H9 (cell line): Measurements from ENCODE around the gene BSDC1. TPM values are rescaled to one million over a fixed set of nuclear protein-coding genes. Genes with fewer than 3 reads are reported as not detected.
"Not testable (repeated sequence)": the region's sequence is repeated elsewhere in the genome, so short reads cannot be mapped to it uniquely, and the experiment has no call there.

Experiments
- DNase-seq: peaks from one replicate; pipeline ENCODE4 v3.0.0-alpha.2; 2017
- H2AFZ ChIP-seq: one replicate; pipeline ENCODE4 v1.6.1; 2013; ENCODE audit warnings: mild to moderate bottlenecking, low read length, control low read depth, moderate library complexity
- H2AK5ac ChIP-seq: 2 replicates; pipeline ENCODE4 v1.6.1; 2013; ENCODE audit warnings: low read length, control low read depth, mixed read lengths; ENCODE audit not compliant: insufficient read length
- H2BK120ac ChIP-seq: one replicate; pipeline ENCODE4 v1.6.1; 2013; ENCODE audit warnings: low read depth, mild to moderate bottlenecking, low read length, control low read depth, inconsistent platforms; ENCODE audit not compliant: poor library complexity, severe bottlenecking
- H2BK12ac ChIP-seq: 2 replicates; pipeline ENCODE4 v1.6.1; 2013; ENCODE audit warnings: low read length, control low read depth, mixed read lengths, low read depth; ENCODE audit not compliant: insufficient read length
- H2BK15ac ChIP-seq: 2 replicates; pipeline ENCODE4 v1.6.1; 2013; ENCODE audit warnings: low read depth, low read length, control low read depth
- H2BK20ac ChIP-seq: one replicate; pipeline ENCODE4 v1.6.1; 2013; ENCODE audit warnings: low read depth, mild to moderate bottlenecking, low read length, control low read depth, inconsistent platforms; ENCODE audit not compliant: poor library complexity, severe bottlenecking
- H2BK5ac ChIP-seq: 2 replicates; pipeline ENCODE4 v1.6.1; 2013; ENCODE audit warnings: low read length, control low read depth, mixed read lengths; ENCODE audit not compliant: insufficient read length
- H3K14ac ChIP-seq: 2 replicates; pipeline ENCODE4 v1.6.1; 2013; ENCODE audit warnings: low read length, control low read depth; ENCODE audit not compliant: insufficient read depth
- H3K18ac ChIP-seq: 2 replicates; pipeline ENCODE4 v1.6.1; 2013; ENCODE audit warnings: low read depth, mild to moderate bottlenecking, mixed read lengths, low read length, control low read depth; ENCODE audit not compliant: insufficient read length
- H3K23ac ChIP-seq: 2 replicates; pipeline ENCODE4 v1.6.1; 2013; ENCODE audit warnings: low read length, control low read depth, mixed read lengths, low read depth; ENCODE audit not compliant: insufficient read length
- H3K23me2 ChIP-seq: 2 replicates; pipeline ENCODE4 v1.6.1; 2013; ENCODE audit warnings: low read depth, mild to moderate bottlenecking, mixed read lengths, low read length, control low read depth; ENCODE audit not compliant: insufficient read length, poor library complexity, severe bottlenecking
- H3K27ac ChIP-seq: 2 replicates; pipeline ENCODE4 v1.5.1; 2013; ENCODE audit warnings: low read length, control low read depth, mixed read lengths, low read depth; ENCODE audit not compliant: insufficient read length
- H3K27me3 ChIP-seq: 2 replicates; pipeline ENCODE4 v1.6.1; 2013; ENCODE audit warnings: low read length, control low read depth, inconsistent platforms; ENCODE audit not compliant: insufficient read depth
- H3K4ac ChIP-seq: 2 replicates; pipeline ENCODE4 v1.6.1; 2013; ENCODE audit warnings: low read depth, mild to moderate bottlenecking, control low read depth, inconsistent platforms, low read length, moderate library complexity
- H3K4me1 ChIP-seq: 2 replicates; pipeline ENCODE4 v1.6.1; 2013; ENCODE audit warnings: low read length, control low read depth, inconsistent platforms; ENCODE audit not compliant: insufficient read depth
- H3K4me2 ChIP-seq: 2 replicates; pipeline ENCODE4 v1.6.1; 2013; ENCODE audit warnings: low read length, control low read depth, mixed read lengths; ENCODE audit not compliant: insufficient read length, insufficient read depth
- H3K56ac ChIP-seq: 2 replicates; pipeline ENCODE4 v1.6.1; 2013; ENCODE audit warnings: low read depth, mild to moderate bottlenecking, mixed read lengths, low read length, control low read depth; ENCODE audit not compliant: insufficient read length
- H3K79me1 ChIP-seq: 2 replicates; pipeline ENCODE4 v1.6.1; 2013; ENCODE audit warnings: low read depth, mild to moderate bottlenecking, moderate library complexity, low read length, control low read depth, inconsistent platforms; ENCODE audit not compliant: insufficient read depth, poor library complexity, severe bottlenecking
- H3K79me2 ChIP-seq: 2 replicates; pipeline ENCODE4 v1.6.1; 2013; ENCODE audit warnings: low read length, control low read depth, inconsistent platforms; ENCODE audit not compliant: insufficient read depth
- H3K9ac ChIP-seq: 2 replicates; pipeline ENCODE4 v1.6.1; 2013; ENCODE audit warnings: low read length, control low read depth, mixed read lengths; ENCODE audit not compliant: insufficient read length; ENCODE audit errors: extremely low read depth
- H3K9me3 ChIP-seq: one replicate; pipeline ENCODE4 v1.6.1; 2013; ENCODE audit warnings: low read depth, low read length, inconsistent platforms; ENCODE audit not compliant: control insufficient read depth
- H3T11ph ChIP-seq: one replicate; pipeline ENCODE4 v1.6.1; 2013; ENCODE audit warnings: mild to moderate bottlenecking, low read length, control low read depth, inconsistent platforms
- H4K20me1 ChIP-seq: one replicate; pipeline ENCODE4 v1.6.1; 2013; ENCODE audit not compliant: control insufficient read depth, insufficient read length, insufficient read depth
- H4K5ac ChIP-seq: 2 replicates; pipeline ENCODE4 v1.6.1; 2013; ENCODE audit warnings: low read depth, mild to moderate bottlenecking, mixed read lengths, low read length, control low read depth; ENCODE audit not compliant: insufficient read length
- H4K8ac ChIP-seq: replicated peaks from 2 replicates; pipeline ENCODE4 v1.6.1; 2013; ENCODE audit warnings: low read length, control low read depth, mixed read lengths, low read depth; ENCODE audit not compliant: insufficient read length
- H4K91ac ChIP-seq: 2 replicates; pipeline ENCODE4 v1.6.1; 2013; ENCODE audit warnings: low read depth, mild to moderate bottlenecking, moderate library complexity, mixed read lengths, low read length, control low read depth; ENCODE audit not compliant: insufficient read length
- H3K27ac Mint-ChIP-seq, 3 experiments: 2 replicates in 2 of 3; 3 replicates in 1 of 3; pipeline ENCODE4 v1.8.0; 2020 to 2021; ENCODE audit warnings: mixed read lengths in 3 of 3, mild to moderate bottlenecking in 1 of 3, moderate library complexity in 1 of 3
- H3K27me3 Mint-ChIP-seq: 2 replicates; pipeline ENCODE4 v1.8.0; 2021; ENCODE audit warnings: low read depth, mild to moderate bottlenecking, moderate library complexity, mixed read lengths
- H3K36me3 Mint-ChIP-seq, 3 experiments: 2 replicates in 2 of 3; 3 replicates in 1 of 3; pipeline ENCODE4 v1.8.0; 2020 to 2021; ENCODE audit warnings: low read depth in 3 of 3, mixed read lengths in 3 of 3; ENCODE audit not compliant: insufficient read depth in 1 of 3
- H3K4me1 Mint-ChIP-seq, 2 experiments: 2 replicates each; pipeline ENCODE4 v1.8.0; 2020; ENCODE audit warnings: mixed read lengths in 2 of 2
- H3K4me3 Mint-ChIP-seq, 2 experiments: 2 replicates in 1 of 2; 3 replicates in 1 of 2; pipeline ENCODE4 v1.8.0; 2020 to 2021; ENCODE audit warnings: mild to moderate bottlenecking in 2 of 2, mixed read lengths in 2 of 2, moderate library complexity in 1 of 2
- H3K9me3 Mint-ChIP-seq, 2 experiments: 2 replicates in 1 of 2; 3 replicates in 1 of 2; pipeline ENCODE4 v1.8.0; 2020; ENCODE audit warnings: mild to moderate bottlenecking in 2 of 2, mixed read lengths in 2 of 2, moderate library complexity in 1 of 2
- WGBS: extraction: QIAGEN DNeasy Blood & Tissue Kit; methylation state at CpG from one replicate; pipeline ENCODE4 v1.1.7; 2013; ENCODE audit warnings: missing lambda C conversion rate, low lambda C conversion rate, mixed read lengths; ENCODE audit not compliant: insufficient read length; ENCODE audit errors: extremely low coverage; 5-methylcytosine and 5-hydroxymethylcytosine counted together
- total RNA-seq: library from RNA; stranded (reverse); gene quantifications from 2 replicates; pipeline ENCODE4 v1.2.1, GENCODE V29; 2021
- TF ChIP-seq, protein P1 (sequence below): fragments of 200-600 bp; sonication (generic); conservative IDR thresholded peaks from 3 replicates; pipeline ENCODE4 v1.8.0; 2021; ENCODE audit warnings: antibody characterized with exemption, mild to moderate bottlenecking

Gene BSDC1
- total RNA-seq, 1 experiment from 2014 or later, result 52.6 TPM

DNA sequence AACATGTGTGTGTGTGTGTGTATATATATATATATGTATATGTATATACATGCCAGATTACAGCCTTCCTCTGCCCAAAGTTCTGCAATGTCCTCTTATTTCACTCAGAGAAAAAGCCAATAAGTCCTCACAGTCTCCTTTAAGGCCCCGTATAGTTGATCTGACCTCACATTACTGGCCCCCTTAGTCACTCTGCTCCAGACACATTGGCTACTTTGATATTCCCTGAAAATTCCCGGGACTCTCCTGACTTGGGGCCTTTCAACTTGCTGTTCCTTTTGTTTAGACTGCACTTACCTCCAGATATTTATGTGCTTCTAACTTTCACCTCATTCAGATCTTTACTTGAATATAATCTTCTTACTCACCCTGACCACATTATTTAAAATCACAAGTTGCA is 4.2 kb upstream of the BSDC1 start:
- H3K36me3 Mint-ChIP-seq, result peaks cover 8 to 18% (median 13%) of the 10 kb centered on the region in 3 experiments
- peaks cover 15 to 17% of the 10 kb centered on the region in 2 experiments for H3K4me1 Mint-ChIP-seq
- no peak overlapping the region for H3K18ac ChIP-seq
- peaks cover 4 to 8% of the 10 kb centered on the region in 2 experiments; a peak in 4 of 5 replicates for H3K9me3 Mint-ChIP-seq
- H3K23me2 ChIP-seq, result peaks cover 4% of the 10 kb centered on the region
- no peak overlapping the region for H2BK15ac ChIP-seq
- no peak overlapping the region for H2AK5ac ChIP-seq
- H3K9me3 ChIP-seq, result no peaks in the 10 kb centered on the region
- no CpG with 5 or more reads among the region's 2 CpGs for WGBS
- H2BK120ac ChIP-seq, result no peak overlapping the region
- no peak overlapping the region for H2BK20ac ChIP-seq
- H3K79me2 ChIP-seq, result no peaks in the 10 kb centered on the region; the same call in 1 of the 2 replicates
- no peak overlapping the region for H3T11ph ChIP-seq
- no peak overlapping the region for H3K23ac ChIP-seq
- H3K9ac ChIP-seq, result no peak overlapping the region
- no peaks in the 10 kb centered on the region for H4K20me1 ChIP-seq
- H3K79me1 ChIP-seq, result no peaks in the 10 kb centered on the region
- no peak overlapping the region for H4K8ac ChIP-seq
- no peak overlapping the region for H3K14ac ChIP-seq
- H2BK12ac ChIP-seq, result no peak overlapping the region
- H3K4ac ChIP-seq, result no peak overlapping the region
- H3K27me3 ChIP-seq, result no peaks in the 10 kb centered on the region
- no peak overlapping the region for H2BK5ac ChIP-seq
- H2AFZ ChIP-seq, result no peak overlapping the region
- no peak overlapping the region for H3K27ac Mint-ChIP-seq
- no peak overlapping the region for H3K27ac ChIP-seq
- no peak for DNase-seq
- TF ChIP-seq, protein P1, sequence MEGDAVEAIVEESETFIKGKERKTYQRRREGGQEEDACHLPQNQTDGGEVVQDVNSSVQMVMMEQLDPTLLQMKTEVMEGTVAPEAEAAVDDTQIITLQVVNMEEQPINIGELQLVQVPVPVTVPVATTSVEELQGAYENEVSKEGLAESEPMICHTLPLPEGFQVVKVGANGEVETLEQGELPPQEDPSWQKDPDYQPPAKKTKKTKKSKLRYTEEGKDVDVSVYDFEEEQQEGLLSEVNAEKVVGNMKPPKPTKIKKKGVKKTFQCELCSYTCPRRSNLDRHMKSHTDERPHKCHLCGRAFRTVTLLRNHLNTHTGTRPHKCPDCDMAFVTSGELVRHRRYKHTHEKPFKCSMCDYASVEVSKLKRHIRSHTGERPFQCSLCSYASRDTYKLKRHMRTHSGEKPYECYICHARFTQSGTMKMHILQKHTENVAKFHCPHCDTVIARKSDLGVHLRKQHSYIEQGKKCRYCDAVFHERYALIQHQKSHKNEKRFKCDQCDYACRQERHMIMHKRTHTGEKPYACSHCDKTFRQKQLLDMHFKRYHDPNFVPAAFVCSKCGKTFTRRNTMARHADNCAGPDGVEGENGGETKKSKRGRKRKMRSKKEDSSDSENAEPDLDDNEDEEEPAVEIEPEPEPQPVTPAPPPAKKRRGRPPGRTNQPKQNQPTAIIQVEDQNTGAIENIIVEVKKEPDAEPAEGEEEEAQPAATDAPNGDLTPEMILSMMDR, result no peak
- no peak overlapping the region for H3K4me3 Mint-ChIP-seq
- no peaks in the 10 kb centered on the region for H3K27me3 Mint-ChIP-seq
- H3K4me1 ChIP-seq, result peaks cover 1% of the 10 kb centered on the region; the same call in 1 of the 2 replicates
- H3K4me2 ChIP-seq, result no peak overlapping the region
- H4K91ac ChIP-seq, result no peak overlapping the region
- no peak overlapping the region for H4K5ac ChIP-seq
- H3K56ac ChIP-seq, result no peak overlapping the region

DNA sequence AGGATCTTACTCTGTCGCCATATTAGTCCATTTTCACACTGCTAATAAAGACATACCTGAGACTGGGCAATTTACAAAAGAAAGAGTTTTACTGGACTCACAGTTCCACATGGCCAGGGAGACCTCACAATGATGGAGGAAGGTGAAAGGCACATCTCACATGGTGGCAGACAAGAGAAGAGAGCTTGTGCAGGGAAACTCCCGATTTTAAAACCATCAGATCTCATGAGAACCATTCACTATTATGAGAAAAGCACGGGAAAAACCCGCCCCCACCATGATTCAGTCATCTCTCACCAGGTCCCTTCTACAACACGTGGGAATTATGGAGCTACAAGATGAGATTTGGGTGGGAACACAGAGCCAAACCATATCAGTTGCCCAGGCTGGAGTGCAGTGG is 2.3 kb upstream of the BSDC1 start:
- not testable (repeated sequence) for H3K9ac ChIP-seq, H4K8ac ChIP-seq, H4K91ac ChIP-seq, H3K27me3 Mint-ChIP-seq, H3K79me1 ChIP-seq, H3K14ac ChIP-seq, H3K4ac ChIP-seq, DNase-seq, H3K79me2 ChIP-seq, H3T11ph ChIP-seq, H3K4me1 ChIP-seq, H3K18ac ChIP-seq, H3K9me3 Mint-ChIP-seq, H2BK20ac ChIP-seq, H4K20me1 ChIP-seq, H2BK12ac ChIP-seq, H3K23ac ChIP-seq, H4K5ac ChIP-seq, H2BK15ac ChIP-seq, H3K27ac ChIP-seq, H3K23me2 ChIP-seq, H3K27me3 ChIP-seq, H3K56ac ChIP-seq, H3K9me3 ChIP-seq, H2BK120ac ChIP-seq, H2BK5ac ChIP-seq, H3K4me3 Mint-ChIP-seq, H3K4me2 ChIP-seq, H2AK5ac ChIP-seq, H2AFZ ChIP-seq
- Mint-ChIP-seq H3K36me3 (peaks cover 10 to 22% (median 17%) of the 10 kb centered on the region in 3 experiments), H3K4me1 (peaks cover 19 to 20% of the 10 kb centered on the region in 2 experiments), H3K27ac (0 out of 7 replicates have a peak overlapping the region, but pooled peaks of 1 of the 3 experiments have one; percentile 23)
- no CpG with 5 or more reads among the region's 5 CpGs for WGBS
